GM19372 (cell line): ENCODE measurements around the gene E2F3.

ENCODE experiments used
- ATAC-seq: cut with Tn5 transposase; IDR thresholded peaks from one replicate; pipeline ENCODE4 v1.9.1; 2021; ENCODE audit warnings: mild to moderate bottlenecking, low read depth, moderate library complexity; ENCODE audit not compliant: unreplicated experiment

Gene E2F3

GRCh38 chr6:20401205-20402091 lies at the start of gene E2F3:
E2F3 (plus strand) TSS chr6:20401879; CDS start chr6:20402233, 354 bp downstream.
- peak; percentile 74 for ATAC-seq

- ATAC-seq: no peak
Measured at GRCh38 chr6:20352346-20352745, 49.3 kb upstream of the E2F3 start.

DNA sequence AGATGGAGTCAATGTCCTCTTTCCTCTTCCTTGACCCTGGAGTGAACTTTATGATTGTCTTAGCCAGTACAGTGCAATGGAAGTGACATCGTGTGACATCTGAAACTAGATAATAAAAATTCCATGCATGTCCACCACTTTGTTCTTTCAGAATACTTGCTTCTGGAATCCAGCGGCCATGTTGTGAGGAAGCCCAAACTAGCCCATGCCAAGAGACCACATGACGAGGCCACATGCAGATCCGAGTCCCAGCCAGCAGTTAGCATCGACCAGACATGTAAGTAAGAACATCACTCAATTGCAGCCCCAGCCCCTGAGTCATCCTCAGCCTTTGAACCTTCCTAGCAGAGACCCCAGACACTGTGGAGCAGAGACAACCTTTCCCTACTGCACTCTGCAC lies 48.5 kb upstream of the E2F3 start:
- ATAC-seq: no peak

DNA sequence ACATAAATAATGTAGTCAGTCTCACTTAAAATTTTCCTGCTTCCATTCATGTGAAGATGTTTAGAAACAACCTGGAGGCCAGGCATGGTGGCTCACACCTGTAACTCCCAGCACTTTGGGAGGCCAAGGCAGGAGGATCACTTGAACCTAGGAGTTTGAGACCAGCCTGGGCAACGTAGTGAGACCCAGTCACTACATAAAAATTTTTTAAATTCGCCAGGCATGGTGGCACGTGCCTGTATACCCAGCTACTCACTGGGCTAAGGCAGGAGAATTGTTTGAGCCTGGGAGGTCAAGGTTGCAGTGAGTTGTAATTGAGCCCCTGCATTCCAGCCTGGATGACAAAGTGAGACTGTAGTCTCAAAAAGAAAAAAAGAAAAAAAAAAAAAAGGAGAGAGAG lies 47.3 kb upstream of the E2F3 start:
- ATAC-seq: no peak

DNA sequence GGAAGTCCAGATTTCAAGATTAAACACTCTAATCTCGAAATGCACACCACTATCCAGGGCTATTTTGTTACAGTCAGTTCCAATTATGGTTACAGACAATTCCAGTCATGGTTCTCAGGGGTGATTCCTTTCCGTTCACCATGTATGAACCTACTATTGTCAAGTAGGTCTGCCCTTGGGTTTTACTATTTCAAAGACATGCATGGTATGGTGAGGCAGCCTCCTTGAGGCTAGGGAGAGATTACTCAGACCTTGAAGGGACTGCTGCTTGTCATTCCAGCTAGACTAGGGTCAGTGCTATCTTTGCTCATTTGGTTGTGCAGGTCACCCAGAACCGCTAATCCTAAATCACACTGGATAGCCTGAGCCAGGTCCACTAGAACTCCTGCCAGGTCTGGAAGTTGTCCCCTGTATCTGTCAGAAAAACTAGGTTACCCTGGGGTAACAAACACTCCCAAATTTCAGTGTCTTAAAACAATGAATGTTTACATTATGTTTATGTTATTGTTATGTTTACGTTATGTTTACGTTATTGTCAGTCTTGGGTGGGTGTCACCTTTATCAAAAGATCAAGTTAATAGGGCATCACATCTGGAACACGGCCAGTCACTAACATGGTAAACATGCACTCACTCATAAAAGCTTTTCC lies 41.1 kb upstream of the E2F3 start:
- ATAC-seq: no peak

DNA sequence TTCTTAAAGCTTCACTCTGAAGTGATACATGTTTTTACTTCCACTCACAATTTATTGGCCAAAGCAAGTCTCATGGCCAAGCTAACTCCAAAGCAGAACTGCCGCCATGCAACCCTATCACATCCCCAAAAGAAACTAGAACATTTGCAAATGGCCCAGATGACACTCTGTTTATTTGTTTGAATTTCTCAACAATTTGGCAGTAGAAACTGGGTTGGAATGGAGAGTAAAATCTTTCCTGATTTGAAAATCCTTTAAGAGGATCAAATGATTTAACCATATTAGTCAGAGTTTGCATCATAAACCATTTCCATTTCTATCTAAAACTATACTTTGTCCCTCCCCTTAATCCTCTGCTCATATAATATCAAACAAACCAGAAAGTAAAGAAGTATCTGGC lies 39.1 kb upstream of the E2F3 start:
- ATAC-seq: no peak

GRCh38 chr6:20364327-20364726 lies 37.4 kb upstream of the E2F3 start:
- ATAC-seq: no peak

DNA sequence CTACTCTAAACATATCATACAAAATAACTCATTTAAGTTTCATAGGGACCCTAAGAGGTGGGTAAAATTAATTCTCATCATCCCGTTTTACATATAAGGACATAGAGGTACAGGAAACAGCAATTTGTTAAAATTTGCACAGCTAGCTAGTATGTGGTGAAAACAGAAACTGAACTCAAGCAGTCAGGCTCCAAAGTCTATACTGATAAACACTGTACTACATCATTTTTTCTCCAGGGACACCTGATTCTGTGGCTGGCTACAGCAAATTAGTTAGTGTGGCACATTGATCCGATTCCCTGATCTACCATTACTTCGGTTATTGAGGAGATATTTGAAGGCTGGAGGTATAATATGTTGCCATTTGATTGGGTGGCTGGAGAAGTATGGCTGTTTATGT lies 36.2 kb upstream of the E2F3 start:
- ATAC-seq: peak; percentile 72

DNA sequence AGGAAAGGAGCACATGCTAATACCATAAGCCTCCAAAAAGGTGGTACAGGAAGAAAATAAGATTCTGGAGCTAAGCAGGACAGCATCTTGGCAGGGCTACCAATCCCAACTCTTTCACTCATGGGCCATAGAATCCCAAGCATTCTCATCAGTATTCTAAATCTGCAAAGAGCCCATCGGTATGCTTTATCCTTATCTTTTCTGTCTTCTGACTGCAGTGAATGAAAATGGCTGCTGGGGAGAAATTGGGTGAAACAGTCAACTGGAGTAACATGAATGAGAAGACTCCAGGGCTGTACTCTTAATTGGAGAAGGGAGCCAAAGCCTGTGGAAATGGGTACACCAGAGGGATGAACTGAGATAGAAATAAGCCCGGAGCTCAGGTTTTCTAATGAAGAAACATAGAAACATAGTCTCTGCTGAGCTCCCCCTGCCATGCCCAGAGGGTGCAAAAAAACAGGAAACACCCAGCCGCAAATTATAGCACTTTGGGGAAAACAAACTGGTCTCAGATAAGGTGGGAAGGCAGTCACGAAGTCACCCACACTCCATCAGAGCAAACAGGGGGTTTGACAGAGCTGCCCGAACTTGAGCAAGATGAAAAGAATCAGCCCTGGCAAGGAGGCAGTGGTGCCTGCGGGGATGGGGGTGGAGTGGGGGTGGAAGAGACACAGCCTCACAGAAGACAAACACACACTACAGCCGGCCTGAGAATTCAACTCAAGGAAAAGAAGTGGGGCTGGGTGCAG lies 35.4 kb upstream of the E2F3 start:
- no peak for ATAC-seq

GRCh38 chr6:20367743-20368485 lies 33.8 kb upstream of the E2F3 start:
- ATAC-seq: no peak

DNA sequence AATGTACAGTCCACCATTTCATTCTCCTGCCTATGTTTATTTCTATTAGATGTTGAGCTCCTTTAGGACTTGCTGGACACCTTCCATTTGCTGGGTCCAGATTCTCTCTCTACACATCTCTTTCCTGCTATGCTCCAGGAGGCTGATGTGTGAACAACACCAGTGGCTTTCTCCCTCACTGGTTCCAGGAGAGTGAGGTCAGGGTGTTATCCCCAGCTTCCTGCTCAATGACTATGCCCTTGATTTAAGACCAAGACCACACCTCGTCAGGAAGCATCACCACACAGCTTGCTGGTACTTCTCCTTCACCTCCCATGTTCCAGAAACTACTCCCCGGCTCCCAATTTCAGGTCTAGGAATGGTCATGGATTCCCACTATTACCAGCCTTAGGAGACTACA lies 31.3 kb upstream of the E2F3 start:
- ATAC-seq: no peak

DNA sequence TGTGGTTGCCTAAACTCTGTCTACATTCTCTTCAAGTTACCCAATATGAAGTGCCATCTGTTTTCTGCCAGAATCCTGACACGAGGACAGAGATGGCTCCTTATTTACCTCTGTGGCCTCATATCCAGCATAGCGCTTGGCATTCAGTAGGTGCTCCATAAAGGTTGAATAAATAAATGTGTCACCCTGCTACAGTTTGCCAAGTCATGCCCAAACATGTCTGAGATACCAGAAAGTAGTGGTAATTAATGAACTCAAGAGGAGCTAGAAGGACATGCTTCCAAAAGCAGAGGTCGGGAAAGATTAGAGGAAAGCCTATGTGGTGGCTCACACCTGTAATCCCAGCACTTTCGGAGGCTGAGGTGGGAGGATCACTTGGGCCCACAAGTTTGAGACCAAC lies 30.9 kb upstream of the E2F3 start:
- ATAC-seq: no peak

DNA sequence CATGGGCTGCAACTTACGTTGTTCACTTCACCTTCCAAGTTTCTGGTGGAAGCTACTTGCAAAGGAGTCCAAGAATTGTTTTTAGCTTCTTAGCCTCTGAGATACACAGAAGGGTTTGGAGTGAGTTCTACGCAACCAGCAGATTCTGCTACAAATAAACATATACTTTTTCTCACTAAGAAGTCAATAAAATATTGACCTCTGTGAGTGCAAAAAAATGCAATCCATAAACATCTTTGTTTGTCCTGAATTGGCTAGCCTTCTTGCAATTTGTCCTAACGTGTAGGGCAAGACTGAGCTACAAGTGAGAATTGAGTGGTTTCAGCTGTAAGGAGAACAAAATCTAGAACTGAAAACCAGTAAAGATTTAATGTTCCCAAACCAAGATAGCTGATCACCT lies 26.2 kb upstream of the E2F3 start:
- ATAC-seq: no peak

GRCh38 chr6:20377623-20378265 lies 23.9 kb upstream of the E2F3 start:
- ATAC-seq: no peak

GRCh38 chr6:20379231-20379630 lies 22.4 kb upstream of the E2F3 start:
- no peak for ATAC-seq

GRCh38 chr6:20386218-20386617 lies 15.5 kb upstream of the E2F3 start:
- no peak for ATAC-seq

DNA sequence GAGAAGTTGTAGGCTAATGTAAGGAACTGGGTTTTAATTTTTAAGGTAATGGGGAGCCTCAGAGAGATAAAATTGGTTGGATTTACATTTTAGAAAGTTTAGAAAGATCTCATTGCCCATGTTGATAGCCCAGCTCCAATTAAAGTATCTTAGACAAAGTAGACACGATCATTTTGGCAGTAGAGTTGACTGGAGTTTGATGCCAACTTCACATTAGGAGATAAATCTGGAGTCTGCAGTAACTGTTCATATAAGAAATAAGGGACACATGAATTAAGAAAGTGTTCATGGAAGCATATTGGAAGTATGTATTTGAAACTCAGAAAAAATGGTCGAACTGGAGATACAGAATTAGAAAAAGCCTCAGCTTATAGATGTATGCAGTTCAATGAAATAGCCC lies 12.6 kb upstream of the E2F3 start:
- no peak for ATAC-seq

GRCh38 chr6:20393297-20393696 lies 8.4 kb upstream of the E2F3 start:
- no peak for ATAC-seq

DNA sequence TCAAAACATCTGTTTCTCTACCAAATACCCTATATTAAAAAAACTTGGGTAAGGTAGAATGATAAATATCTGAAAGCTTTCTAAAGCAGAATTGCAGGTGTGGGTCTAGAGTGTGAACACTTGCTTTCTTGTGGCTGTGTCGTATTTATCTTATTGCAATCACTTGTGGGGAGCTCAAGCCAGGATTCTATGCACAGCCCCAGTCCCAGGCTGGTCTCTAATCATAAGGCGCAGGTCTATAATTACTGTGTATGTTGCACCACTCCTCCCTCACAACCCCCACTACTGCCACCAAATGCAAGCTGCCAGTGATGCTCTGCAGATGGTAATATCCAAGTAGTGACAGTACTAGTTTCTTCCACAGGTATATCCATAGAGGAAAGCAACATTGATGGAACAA lies 2.2 kb upstream of the E2F3 start:
- no peak for ATAC-seq
